Retinal pigment epithelial cell (primary cell): ENCODE data around the gene RAB5IF.

Experiments
- DNase-seq: peaks from one replicate; pipeline ENCODE4 v3.0.0-alpha.2; 2010; ENCODE audit warnings: low read depth
- H3K4me3 ChIP-seq: 2 replicates; pipeline ENCODE4 v1.5.1; 2011; ENCODE audit warnings: mild to moderate bottlenecking, low read length, control low read depth, moderate library complexity
- TF ChIP-seq, protein P1 (sequence below): conservative IDR thresholded peaks from 2 replicates; pipeline ENCODE4 v1.5.1; 2011; ENCODE audit warnings: low read depth, low read length, control low read depth, inconsistent platforms

Gene RAB5IF

DNA sequence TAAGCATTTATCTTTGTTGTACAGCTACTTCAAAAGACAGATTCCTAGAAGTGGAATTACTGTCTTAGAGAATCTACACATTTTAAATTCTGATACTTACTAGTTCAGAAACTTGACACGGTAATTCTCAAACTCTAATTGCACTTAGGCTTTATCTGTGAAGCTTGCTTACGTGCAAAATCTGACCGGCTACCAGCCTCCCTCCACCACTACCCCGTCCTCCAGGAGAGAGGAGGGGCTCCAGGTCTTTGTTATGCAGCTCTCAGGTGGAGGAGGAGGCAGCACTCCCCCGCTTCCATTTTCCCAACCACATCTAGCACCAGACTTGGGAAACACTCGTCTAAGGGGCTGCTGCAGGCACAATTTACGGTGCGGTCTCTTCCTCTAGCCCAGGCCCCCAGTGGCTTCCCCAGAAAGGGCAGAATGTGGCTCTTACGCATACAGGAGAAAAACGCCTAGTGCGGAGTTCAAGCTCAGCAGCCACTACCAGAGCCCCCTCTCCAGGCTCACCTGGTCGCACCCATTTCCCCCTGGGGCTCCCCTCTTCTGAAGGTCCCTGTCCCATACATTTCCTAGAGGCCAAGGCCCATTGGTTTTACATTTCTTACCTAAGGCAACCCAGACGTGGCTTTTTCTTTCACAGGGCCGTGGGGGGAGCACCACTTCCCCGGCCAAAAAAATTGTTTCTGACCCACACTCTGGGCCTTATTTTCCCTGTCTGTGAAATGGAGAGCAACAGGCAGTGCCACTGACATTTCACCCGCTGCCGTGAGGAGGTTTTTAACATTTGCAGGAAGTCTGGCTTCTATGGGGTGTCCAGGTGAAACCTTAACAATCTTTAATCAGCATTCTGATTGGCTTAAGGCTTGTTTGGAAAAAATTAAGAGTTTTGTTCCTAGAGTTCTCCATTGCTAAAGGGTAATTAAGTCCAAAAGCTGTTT, 33.7 kb upstream of the RAB5IF start:
- peak overlapping the region; percentile 54 for H3K4me3 ChIP-seq
- TF ChIP-seq, protein P1, sequence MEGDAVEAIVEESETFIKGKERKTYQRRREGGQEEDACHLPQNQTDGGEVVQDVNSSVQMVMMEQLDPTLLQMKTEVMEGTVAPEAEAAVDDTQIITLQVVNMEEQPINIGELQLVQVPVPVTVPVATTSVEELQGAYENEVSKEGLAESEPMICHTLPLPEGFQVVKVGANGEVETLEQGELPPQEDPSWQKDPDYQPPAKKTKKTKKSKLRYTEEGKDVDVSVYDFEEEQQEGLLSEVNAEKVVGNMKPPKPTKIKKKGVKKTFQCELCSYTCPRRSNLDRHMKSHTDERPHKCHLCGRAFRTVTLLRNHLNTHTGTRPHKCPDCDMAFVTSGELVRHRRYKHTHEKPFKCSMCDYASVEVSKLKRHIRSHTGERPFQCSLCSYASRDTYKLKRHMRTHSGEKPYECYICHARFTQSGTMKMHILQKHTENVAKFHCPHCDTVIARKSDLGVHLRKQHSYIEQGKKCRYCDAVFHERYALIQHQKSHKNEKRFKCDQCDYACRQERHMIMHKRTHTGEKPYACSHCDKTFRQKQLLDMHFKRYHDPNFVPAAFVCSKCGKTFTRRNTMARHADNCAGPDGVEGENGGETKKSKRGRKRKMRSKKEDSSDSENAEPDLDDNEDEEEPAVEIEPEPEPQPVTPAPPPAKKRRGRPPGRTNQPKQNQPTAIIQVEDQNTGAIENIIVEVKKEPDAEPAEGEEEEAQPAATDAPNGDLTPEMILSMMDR, result no peak
- no peak for DNase-seq

DNA sequence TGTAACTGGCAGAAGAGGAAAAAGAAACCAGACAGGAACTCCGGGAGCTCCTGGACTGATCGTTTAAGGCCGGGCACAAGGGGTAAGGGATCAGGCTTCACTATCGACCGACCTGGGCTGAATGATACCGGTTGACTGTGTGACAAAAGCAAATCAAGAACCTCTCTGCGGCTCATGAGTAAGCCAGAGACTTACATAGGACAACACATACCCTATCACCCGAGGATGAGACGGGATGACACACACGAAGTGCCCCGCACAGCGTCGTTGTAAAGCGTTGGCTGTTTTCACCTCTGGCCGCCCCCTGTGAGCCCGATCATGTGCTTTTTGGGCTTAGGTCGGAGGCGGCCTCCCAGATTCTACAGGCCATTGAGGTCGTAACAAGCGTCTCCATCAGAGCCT, 32.9 kb upstream of the RAB5IF start:
- no peak for DNase-seq
- peak overlapping the region; percentile 54 for H3K4me3 ChIP-seq
- TF ChIP-seq, protein P1, result no peak

DNA sequence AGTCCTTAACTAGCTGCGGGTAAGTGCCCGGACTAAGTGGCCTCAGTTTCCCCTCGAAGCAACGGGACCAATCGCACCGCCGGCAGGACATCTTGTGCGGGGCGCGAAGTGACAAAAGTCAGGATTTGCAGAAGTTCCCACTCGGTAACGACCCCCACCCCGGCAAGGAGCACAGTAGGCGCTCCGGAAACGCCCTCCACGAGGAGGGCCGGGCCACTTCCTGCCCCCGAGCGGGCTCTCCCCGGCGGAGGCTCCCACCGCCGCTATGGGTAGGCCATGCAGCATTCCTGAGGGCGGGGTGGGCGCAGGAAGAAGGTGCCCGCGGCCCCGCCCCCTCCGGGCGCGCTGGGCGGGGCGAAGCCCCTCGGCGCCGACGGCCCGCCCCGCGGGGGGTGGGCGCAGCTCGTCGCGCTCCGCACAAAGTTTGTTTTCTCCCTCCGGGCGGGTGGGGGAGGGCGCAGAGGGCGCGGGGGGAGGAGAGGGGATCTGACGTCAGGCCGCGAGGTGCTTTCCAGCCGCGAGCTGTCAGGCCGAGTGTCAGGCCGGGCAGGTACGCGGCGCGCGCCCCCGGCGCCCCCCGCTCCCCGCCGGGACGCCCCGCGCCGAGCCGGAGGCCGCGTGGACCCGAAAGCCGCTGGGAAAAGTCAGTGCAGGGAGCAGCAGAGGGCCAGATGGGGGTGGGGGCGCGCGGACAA, 32.3 kb upstream of the RAB5IF start, which contains the start of gene TGIF2:
TGIF2 (plus strand) TSS at position 495 of the 695 bp plus-strand sequence. CDS start 5,178 bp downstream, outside the sequence.
- TF ChIP-seq, protein P1, result no peak
- no peak for DNase-seq
- peak within 1 kb of the TSS; percentile 70 for H3K4me3 ChIP-seq

DNA sequence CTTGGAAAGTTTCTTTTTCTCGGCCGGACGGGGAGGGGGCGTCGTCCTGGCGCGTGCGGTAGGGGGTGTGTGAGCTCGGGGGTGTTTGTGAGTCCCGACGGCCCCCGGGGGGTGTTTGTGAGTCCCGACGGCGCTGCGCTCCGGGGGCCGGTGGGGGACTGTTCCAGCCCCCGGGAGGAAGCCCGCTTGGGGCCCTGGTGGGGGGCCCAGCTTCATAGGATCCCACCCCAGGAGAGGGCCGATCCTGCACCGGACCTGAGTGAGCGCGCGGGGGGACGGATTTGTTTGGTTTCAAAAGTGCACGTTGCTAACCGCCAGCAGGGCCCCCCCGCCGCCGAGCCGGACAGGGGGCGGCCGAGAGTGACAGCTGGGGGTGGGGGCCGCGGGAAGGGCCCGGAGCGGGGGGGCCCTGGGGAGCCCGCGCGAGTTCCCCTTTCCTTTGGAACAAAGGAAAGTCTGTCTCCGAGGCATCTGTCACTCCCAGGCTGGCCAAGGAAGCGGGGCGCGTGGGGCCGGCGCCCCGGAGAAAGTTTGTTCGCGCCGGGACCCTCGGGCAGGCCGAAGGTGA, 31.7 kb upstream of the RAB5IF start:
- DNase-seq, result no peak
- peak overlapping the region; percentile 70 for H3K4me3 ChIP-seq
- TF ChIP-seq, protein P1, result no peak

DNA sequence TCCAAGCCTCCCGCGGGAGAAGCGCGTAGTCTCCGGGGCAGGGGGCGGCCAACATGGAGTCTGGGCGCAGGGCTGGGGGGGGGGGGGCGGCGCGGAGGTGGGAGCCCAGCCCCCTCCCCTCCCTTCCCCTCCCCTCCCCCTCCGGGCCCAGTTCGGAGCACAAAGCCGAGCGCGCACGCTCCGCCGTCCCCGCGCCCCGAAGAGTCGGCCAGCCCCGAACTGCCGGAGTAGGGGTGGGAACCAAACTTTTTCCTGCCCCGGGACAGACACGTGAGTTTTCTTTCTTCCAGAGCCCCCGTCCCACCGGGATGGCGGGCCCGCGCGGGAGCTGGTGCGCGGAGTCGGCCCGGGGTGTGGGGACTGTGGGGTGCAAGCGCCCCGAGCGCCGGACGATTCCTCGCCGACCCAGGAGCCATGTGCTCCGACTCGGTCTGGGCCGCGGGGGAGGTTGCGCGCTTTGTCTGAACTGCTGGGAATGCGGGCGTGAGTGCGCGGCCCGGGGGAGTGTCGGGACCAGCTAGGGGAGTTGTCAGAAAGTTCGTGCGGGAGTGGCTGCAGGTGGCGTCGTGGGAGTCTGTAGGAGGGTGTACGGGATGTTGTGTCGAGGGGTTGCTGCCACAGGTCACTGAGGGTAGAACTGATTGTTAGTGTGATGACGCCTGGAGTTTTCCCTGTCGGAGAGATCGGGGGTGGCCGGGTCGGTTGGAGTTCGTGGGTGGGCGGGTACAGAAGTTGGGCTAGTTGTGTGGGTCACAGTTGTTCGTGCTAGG, 31.0 kb upstream of the RAB5IF start:
- DNase-seq, result no peak
- H3K4me3 ChIP-seq, result peak overlapping the region; percentile 70
- TF ChIP-seq, protein P1, result no peak

DNA sequence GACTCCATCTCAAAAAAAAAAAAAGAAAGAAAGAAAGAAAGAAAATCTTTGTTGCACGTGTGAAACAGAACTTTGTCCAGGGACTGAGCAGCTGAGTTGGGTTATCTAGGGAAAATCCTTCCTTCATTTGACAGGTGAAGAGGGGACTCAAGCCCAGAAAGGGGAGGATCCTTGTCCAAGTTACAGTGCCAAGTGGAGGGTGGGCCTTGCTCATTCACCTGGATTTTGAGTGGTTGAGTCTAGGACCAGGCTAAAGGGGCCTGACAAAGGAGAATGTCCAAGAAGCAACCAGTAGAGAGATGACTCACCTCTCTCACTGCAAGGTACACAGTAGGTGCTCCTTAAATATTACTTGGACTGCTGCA, 29.5 kb upstream of the RAB5IF start:
- no peak overlapping the region for H3K4me3 ChIP-seq
- TF ChIP-seq, protein P1, result no peak
- no peak for DNase-seq
